Mesenteric fat pad (tissue), 1 donor: ENCODE results near the gene ZFYVE27. TPM values are rescaled to one million over a fixed set of nuclear protein-coding genes. Genes with fewer than 3 reads are reported as not detected.
A peak's percentile ranks its signal among the peaks of the same experiment; 100 is the strongest.
"Not testable (repeated sequence)": the region's sequence is repeated elsewhere in the genome, so short reads cannot be mapped to it uniquely, and the experiment has no call there.

Experiments
- DNase-seq: peaks from one replicate; pipeline ENCODE4 v3.0.0-alpha.2; 2020; ENCODE audit warnings: low spot score
- long read RNA-seq: library from polyadenylated mRNA; unstranded; transcript quantifications from one replicate; pipeline ENCODE4 v2.0.0, GENCODE V29; 2020
- total RNA-seq: library from RNA; stranded (reverse); fragmentation: NEBNext Ultra II Directional; extraction: Animal tissue kit (Norgen Biotek cat#: 25700); gene quantifications from one replicate; pipeline ENCODE4 v1.2.1, GENCODE V29; 2021
- donor health status: DM: yes; HTN: yes; CAD: no.

ZFYVE27 gene, protein sequence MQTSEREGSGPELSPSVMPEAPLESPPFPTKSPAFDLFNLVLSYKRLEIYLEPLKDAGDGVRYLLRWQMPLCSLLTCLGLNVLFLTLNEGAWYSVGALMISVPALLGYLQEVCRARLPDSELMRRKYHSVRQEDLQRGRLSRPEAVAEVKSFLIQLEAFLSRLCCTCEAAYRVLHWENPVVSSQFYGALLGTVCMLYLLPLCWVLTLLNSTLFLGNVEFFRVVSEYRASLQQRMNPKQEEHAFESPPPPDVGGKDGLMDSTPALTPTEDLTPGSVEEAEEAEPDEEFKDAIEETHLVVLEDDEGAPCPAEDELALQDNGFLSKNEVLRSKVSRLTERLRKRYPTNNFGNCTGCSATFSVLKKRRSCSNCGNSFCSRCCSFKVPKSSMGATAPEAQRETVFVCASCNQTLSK
- total RNA-seq: 19.2 TPM
- long read RNA-seq, transcript ZFYVE27-203 (12 exons, 2,997 nt): major isoform, 9 of 106 reads
- long read RNA-seq, partial matches to known transcripts: 5 of 106 reads
- long read RNA-seq, other reads (novel, unspliced or antisense): 87 of 106 reads

DNA sequence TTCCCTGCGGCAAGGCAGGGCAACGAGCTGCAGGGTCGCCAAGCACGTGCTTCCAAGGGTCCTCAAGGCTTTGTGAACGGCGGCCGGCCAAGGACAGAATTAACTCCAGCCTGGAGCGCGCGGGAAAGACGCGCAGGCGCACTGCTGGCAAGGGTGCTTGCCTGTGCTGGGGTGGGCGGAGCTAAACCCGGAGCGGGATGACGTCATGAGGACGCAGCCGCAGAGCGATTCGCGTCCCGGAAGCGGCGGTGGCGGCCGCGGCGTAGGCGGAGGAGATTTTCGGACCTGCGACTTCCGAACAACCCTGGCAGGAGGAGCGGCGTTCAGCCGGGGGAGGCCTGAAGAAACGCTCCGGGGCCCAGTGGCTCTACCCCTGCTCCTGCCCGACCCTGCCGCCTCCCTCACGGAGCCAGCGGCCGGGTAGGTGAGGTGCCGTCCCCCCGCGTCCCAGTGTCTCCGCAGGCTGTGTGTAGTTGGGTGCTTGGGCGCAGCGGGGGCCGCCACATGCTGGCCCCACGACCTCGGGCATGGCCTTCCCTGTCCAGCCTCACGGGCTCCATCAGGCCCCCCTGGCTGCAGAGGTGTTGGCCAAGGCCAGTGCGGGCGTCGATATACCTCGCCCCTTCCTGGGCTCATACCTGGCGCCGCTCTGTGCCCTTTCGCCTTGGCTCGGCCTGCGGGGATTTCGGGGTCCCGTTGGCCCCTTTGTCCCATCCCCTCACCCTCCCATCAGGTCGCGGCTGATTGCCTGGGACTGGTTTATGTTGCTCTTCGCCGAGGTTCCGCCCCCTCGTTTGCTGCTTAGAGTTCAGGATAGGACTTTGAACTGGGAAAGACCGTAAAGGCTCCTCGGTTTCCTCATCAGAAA, at the start of gene ZFYVE27:
TSS of gene ZFYVE27 (plus strand) at position 227 of the 868 bp plus-strand sequence. CDS start 1,350 bp downstream, outside the sequence.
- peak; percentile 100 for DNase-seq

GRCh38 chr10:97687785-97688781, 48.8 kb upstream of the ZFYVE27 start:
- DNase-seq: no peak

DNA sequence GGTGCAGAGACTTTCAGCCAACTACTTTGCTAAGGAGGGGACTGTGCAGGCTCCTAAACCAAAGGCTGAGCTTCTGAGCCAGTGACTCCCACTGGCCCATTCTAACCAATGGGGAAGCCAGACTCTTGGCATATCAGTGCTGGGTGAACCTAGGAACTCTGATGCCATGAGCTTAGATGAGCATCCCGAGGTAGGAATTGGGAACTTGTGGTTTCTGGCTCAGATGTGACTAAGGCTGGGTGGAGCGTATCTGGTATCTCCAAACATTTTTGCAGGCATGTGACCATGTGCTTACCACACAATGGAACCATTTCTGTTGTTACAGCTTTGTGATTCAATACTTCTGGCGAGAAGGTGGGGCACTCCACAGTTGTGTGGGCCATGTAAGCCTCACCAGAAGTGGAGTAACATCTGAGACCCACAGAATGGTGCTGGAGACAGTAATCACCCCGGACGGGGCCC, 47.3 kb upstream of the ZFYVE27 start:
- no peak for DNase-seq

- DNase-seq: no peak
Observed at GRCh38 chr10:97690133-97690532, 46.8 kb upstream of the ZFYVE27 start.

GRCh38 chr10:97698072-97698655, 38.8 kb upstream of the ZFYVE27 start:
- DNase-seq: not testable (repeated sequence)

- DNase-seq: no peak
Observed at GRCh38 chr10:97701438-97702069, 35.4 kb upstream of the ZFYVE27 start.

DNA sequence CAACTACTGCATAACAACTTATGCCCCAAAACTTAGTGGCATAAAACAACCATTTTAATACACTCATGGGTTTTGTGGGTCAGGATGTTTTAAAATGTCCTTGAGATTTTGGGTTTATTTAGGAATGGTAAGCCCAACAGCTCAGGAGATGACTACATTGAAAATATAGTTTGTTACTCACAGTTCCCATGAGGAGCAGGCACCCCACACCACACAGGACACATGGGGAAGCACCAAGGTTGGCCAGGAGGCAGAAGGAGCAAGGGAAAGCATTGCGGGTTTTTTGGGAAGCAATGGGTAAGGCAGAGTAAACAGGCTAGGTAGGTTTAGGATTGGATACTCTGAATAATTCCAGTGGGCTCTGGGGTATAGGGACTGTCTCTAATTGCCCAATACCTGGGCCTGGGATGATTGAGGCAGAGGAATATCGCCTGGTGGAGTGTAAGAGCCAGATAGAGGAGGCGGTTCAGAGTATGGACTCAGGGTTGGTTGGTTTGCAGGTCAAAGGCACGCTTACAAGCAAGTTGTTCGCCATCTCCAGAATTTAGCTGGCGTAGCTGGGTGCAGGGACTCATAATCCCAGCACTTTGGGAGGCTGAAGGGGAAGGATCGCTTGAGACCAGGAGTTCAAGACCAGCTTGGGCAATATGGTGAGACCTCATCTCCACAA, 33.4 kb upstream of the ZFYVE27 start:
- DNase-seq: no peak

DNA sequence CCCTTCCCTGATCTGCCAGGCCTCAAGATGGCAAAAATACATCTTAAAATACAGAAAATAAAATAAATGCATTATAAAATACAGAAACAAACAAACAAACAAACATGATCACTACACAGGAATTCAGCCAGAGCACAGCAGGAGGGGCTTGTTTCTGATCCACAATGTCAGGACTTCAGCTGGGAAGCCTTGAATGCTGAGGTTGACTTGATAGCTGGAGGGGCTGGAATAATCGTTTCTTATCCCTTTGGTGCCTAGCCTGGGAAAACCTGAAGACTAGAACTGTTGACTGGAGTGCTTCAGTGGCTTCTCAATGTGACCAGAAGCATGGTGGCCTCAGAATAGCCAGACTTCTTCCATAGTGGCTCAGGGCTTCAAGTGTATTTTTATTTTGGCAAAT, 32.6 kb upstream of the ZFYVE27 start:
- no peak for DNase-seq

- DNase-seq: no peak
Observed at GRCh38 chr10:97705006-97705670, 31.8 kb upstream of the ZFYVE27 start.

DNA sequence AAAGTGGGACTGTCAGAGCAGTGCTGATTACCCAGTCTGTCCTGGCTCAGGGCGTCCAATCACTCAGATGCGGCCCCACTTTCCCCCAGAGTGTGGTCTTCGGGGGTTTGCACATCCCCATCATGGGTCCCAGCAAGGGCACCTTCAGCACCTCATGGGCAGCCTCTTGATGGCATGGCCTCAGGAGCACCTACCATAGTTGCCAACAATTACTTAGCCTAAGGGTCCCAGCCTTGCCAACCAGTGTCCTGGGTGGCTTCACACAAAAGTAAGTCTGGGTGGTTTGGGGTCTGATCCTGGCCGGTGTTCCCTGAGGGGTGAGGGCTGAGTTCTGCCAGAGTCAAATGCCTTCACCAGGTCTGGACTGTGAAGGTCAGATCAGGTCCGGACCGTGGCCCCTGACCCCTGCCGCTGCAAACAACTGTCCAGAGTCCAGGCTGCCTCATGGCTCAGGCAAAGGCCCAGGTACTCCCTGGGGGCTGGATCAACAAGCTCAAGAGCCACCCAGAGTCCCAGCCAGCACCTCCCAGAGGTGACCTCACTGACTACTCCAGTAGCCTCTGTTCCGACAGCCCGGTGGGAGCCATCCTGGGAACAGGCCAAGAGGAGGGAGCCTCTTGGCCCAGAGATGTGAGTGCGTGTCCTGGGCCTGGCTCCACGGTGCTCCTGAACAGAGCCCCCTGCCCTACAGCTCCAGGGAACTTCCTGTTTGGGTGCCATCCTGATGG, 29.6 kb upstream of the ZFYVE27 start:
- no peak for DNase-seq

GRCh38 chr10:97708167-97708566, 28.8 kb upstream of the ZFYVE27 start:
- DNase-seq: no peak

- DNase-seq: no peak
Observed at GRCh38 chr10:97708976-97709946, 27.7 kb upstream of the ZFYVE27 start.

- DNase-seq: no peak
Observed at GRCh38 chr10:97711640-97712572, 25.0 kb upstream of the ZFYVE27 start.

DNA sequence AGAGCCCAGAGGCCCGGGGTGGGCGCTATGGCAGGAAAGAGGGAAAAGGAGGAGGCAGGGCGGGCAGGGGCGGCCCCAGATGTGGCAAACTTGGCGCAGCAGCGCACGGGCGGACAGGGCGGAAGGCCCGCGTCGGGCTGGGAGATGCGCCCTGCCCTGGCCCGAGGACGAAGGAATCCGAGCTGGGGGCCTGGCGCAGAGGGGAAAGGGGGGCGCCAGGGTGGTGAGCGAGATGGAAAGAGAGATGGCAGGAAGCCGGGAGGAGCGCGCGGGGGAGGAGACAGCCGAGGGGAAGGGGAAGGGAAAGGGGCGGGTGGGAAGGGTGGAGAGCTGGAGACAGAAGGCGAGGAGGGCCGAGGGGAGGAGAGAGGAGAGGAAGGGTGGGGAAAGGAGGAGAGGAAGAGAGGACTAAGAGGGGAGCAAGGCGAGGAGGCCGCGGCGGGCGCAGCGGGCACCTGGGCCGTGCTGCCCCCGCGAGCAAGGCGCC, 23.5 kb upstream of the ZFYVE27 start, which contains the start of gene MARVELD1:
TSS of gene MARVELD1 (plus strand) at position 392 of the 487 bp plus-strand sequence. CDS start 147 bp downstream, outside the sequence.
- no peak for DNase-seq

- no peak for DNase-seq
Observed at GRCh38 chr10:97713826-97714400, 23.0 kb upstream of the ZFYVE27 start.
